HUDEP-2 (cell line): Measurements from ENCODE around the gene PRKAG2.
"Not testable (repeated sequence)": the region's sequence is repeated elsewhere in the genome, so short reads cannot be mapped to it uniquely, and the experiment has no call there.

Experiments used
- DNase-seq, 76 experiments: peaks; one replicate each; lab custom pipeline; 2025; ENCODE audit not compliant: unreplicated experiment in 76 of 76; lab: John Stamatoyannopoulos, UW

The PRKAG2 gene

DNA sequence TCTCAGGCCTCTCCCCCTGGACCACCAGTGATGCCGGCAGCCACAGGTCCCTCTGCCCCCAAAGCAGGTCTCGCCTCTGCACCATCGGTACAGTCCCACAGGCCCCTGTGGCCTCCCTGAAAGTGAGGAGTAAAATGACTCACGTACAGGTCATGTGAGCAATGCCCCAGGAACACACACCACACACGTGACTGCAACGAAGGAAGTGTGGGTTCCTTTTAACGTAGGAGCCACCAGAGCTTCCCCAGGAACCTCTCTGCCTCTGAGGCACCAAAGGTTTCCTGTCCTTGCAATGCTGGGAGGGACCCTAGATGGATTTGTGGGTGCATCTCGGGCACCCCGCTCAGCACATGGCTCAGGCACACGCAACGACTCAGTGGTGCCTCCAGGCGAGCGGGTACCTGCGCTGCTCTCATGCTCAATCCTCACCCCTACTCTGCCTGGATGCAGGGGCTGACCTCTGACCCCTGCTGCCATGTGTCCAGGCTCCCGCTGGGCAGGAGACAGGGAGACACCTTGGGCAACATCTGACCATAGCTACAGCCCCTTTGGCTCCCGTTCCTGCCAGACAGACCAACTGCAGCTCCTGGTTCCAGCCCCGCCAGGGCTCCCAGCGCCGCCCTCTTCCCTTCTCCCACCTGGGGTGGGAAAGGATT is 120.7 kb downstream of the PRKAG2 start:
- DNase-seq, result no peak

GRCh38 chr7:151755131-151755801 is 121.6 kb downstream of the PRKAG2 start:
- DNase-seq, result no peak

GRCh38 chr7:151754688-151755130 is 122.2 kb downstream of the PRKAG2 start:
- DNase-seq, result no peak

DNA sequence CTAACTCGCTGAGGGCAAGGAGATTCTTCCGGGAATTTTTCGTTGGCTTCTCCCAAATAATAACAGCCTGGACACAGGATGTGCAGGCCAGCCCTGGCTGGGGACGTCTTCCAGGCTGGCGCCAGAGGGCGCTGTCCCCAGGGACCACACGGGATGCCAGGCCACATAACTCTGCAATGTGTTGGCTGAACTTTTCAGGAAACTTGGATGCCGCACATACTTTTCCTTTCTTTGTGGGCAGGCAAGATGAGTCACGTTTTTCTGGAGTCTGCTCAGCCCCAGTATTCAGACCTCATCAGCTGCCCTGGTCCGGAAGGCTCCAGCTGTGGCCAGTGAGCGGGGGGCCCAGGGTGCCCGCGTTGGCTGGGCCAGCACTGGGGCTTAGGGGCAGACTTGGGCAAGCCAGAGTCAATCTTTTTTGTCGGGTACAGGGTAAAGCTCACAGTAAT is 122.7 kb downstream of the PRKAG2 start:
- DNase-seq, result peak in 24 of 76 experiments; percentile 2 to 48 (median 14)

- DNase-seq, result no peak
Measured at GRCh38 chr7:151752816-151753595, 123.9 kb downstream of the PRKAG2 start.

GRCh38 chr7:151752037-151752436 is 124.9 kb downstream of the PRKAG2 start:
- no peak for DNase-seq

- no peak for DNase-seq
Measured at GRCh38 chr7:151748733-151749132, 128.2 kb downstream of the PRKAG2 start.

DNA sequence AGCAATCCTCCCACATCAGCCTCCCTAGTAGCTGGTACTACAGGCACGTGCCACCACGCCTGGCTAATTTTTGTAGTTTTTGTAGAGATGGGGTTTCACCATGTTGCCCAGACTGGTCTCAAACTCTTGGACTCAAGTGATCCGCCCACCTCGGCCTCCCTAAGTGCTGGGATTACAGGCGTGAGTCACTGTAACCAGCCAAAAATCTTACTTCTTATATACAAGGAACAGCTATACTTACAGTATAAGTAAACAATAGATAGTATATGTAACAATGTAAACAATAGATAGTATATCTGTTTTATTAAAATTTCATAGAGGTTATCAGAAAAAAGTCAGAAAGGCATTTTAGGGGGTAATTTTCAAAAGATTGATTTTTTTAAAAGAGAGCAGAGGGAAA is 128.9 kb downstream of the PRKAG2 start:
- not testable (repeated sequence) for DNase-seq

- DNase-seq, result no peak
Measured at GRCh38 chr7:151745706-151746105, 131.2 kb downstream of the PRKAG2 start.

DNA sequence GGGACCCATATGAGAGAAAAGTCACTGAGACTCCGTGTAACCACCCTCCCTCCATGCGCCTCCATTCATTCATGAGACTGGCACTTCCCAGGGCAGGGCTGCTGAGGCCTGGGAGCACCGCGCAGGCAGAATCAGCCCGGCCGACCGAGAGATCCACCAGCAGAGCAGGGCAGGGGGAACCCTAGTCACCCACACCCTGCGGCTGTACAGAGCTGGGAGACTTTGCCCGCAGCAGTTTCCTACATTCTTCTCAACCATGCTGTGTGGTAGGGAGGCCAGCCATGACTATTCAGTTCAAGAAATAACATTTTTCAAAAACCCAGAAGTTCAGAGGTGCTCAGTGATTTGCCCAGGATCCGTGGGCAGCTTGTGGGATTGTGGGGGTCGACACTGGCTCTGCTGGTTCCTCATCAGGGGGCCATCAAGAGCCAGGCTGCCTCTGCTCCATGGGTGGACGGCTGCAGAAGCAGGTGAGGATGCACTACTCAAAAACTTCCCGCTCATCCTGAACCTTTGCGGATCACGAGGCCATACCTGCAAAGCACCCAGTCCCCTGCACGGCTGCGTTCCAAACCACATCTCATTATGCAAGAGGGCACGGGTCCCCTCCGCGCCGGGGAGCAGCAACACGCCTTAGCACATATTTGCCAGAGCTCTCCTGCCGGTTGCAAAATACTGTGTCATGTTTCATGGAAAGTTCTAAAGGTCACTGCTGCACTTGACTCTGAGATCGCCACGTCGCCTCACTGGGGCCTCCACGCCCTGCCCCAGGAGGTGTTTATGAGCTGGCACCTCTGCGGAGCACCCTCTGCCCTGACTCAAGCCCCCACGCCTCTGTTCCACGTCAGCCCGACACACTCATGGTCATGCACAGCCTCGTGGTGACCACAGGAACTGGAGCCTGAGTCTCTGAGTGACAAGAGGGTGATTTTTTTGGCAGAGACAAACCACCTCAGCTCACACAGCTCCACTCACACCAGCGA is 132.0 kb downstream of the PRKAG2 start:
- peak in 2 of 76 experiments; percentile 0 to 26 for DNase-seq

DNA sequence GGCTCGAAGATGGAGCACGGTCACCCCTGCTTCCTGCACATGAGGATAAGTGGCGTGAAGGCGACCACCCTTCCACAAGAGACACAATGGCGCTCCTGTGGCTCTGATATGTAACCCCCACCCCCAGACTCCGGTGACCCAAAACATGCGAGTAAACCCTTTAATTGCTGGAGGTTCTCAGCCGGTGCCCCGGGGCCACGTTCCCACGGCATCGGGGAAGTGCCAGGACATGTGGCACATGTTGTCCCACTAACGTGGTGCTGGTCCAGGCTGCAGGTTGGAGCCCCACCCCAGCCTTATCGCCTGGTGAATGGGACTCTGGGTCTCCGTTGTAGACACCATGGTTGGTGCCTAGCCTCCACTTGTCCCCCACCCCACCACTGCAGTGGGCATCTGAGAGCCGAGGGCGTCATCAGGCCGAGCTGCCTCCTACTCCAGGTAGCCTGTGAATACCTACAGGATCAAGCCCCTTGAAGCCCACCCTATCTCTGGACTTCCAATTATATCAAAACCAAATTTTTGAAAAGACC is 132.8 kb downstream of the PRKAG2 start:
- no peak for DNase-seq

- no peak for DNase-seq
Measured at GRCh38 chr7:151743481-151743983, 133.4 kb downstream of the PRKAG2 start.

DNA sequence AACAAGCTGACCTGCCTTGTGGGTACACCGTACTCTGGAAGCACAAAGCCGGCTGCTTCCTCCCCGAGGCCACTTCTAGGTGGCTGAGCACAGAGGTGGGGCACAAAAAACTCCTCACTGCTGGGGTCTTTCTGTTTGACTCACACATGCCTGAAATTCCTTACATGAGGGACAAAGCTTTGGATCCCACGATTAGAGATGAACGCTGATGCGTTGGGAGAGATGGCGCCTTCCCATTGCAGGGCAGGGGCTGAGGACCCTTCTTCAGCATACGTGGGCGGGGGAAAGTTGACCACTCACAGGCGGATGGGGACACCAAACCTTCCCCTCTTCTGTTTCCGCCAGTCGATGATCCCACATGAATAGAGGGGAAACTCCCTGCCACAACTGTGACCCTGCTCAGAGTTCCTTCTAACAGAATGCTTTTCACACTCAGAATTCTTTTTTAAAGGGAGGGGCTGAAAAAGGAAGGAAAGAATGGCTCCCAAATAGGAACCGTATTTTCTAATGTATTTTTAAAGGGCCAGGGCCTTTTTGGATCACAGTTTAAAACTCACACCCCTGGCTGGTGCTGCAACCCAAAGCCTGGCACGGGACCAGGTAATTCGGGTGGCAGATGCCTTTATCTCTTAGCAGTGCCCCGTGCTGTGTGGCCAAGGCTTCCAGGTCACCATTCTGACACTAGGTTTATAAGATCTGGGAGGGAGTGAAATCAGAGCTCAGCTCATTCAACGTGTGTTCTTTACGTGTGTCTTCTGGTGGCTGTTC is 134.0 kb downstream of the PRKAG2 start:
- peak in 7 of 76 experiments; percentile 3 to 18 (median 8) for DNase-seq

GRCh38 chr7:151741585-151741984 is 135.3 kb downstream of the PRKAG2 start:
- DNase-seq, result no peak

GRCh38 chr7:151740081-151740851 is 136.6 kb downstream of the PRKAG2 start:
- no peak for DNase-seq

DNA sequence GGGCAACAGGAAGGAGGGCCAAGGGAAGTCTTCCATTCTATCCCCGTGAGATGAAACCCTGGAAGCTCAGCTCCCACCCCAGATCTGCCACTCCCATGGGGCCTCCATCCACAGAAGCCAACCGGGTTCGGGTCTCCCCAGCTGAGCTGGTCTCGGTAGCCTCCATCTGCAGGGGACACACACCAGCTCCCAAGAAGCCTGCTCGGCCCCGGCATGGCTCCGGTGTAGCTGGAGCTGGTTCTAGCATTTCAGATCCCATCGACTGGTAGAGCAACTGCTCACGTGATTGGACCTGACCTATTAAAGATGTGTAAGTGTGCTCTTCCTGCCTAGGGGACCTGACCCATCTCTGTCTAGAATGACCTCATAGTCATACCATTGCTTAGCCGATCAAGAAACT is 138.0 kb downstream of the PRKAG2 start:
- DNase-seq, result no peak

GRCh38 chr7:151736403-151736909 is 140.5 kb downstream of the PRKAG2 start:
- DNase-seq, result no peak

DNA sequence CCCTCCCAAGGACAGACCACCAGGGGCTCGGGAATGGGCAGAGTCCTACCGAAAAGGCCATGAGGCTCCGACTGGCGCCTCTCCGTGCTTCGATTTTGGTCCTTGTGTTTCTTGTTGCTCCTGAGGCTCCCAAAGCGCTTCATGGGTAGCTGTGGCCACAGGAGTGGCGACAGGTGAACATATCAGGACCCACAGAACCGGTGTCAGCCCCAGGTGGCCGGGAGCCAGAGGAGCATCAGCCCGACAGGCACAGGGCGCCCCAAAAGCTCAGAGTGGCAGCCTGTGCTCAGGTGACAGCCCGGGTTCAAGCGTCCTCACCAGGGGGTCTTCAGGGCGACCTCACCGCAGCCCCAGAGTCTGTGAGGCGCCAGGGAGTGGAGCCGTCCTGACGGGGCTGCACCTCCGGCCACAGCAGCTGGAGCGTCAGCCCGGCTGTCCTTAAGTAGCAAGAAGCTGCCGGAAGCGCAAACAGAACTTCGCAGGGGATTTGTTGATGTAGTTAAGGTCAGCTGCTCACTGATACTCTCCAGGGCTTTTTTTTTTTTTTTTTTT is 141.0 kb downstream of the PRKAG2 start:
- DNase-seq, result no peak
